NCI-H2081 (cell line): ENCODE measurements around the gene BABAM2.

Experiments
- DNase-seq, 2 experiments: peaks; one replicate each; lab custom pipeline; 2025; lab: John Stamatoyannopoulos, UW

BABAM2 gene

GRCh38 chr2:28028025-28028424 is 137.5 kb downstream of the BABAM2 start:
- DNase-seq: no peak

GRCh38 chr2:28030600-28030999 is 140.1 kb downstream of the BABAM2 start:
- no peak for DNase-seq

- no peak for DNase-seq
Observed at GRCh38 chr2:28032816-28033215, 142.3 kb downstream of the BABAM2 start.

GRCh38 chr2:28034696-28035095 is 144.2 kb downstream of the BABAM2 start:
- no peak for DNase-seq

GRCh38 chr2:28035163-28035690 is 144.7 kb downstream of the BABAM2 start:
- DNase-seq: no peak

- no peak for DNase-seq
Observed at GRCh38 chr2:28035816-28036215, 145.3 kb downstream of the BABAM2 start.

- DNase-seq: no peak
Observed at GRCh38 chr2:28036307-28036706, 145.8 kb downstream of the BABAM2 start.

GRCh38 chr2:28038722-28039121 is 148.2 kb downstream of the BABAM2 start:
- DNase-seq: no peak

- DNase-seq: no peak
Observed at GRCh38 chr2:28045676-28046351, 155.3 kb downstream of the BABAM2 start.

- no peak for DNase-seq
Observed at GRCh38 chr2:28046921-28047320, 156.4 kb downstream of the BABAM2 start.

GRCh38 chr2:28047681-28048080 is 157.2 kb downstream of the BABAM2 start:
- DNase-seq: no peak

GRCh38 chr2:28048341-28048740 is 157.8 kb downstream of the BABAM2 start:
- no peak for DNase-seq

- DNase-seq: no peak
Observed at GRCh38 chr2:28049416-28049815, 158.9 kb downstream of the BABAM2 start.

- DNase-seq: no peak
Observed at GRCh38 chr2:28049899-28050298, 159.4 kb downstream of the BABAM2 start.

GRCh38 chr2:28052691-28053090 is 162.2 kb downstream of the BABAM2 start:
- DNase-seq: no peak

- DNase-seq: no peak
Observed at GRCh38 chr2:28053597-28053996, 163.1 kb downstream of the BABAM2 start.

- no peak for DNase-seq
Observed at GRCh38 chr2:28054916-28055315, 164.4 kb downstream of the BABAM2 start.

- DNase-seq: no peak
Observed at GRCh38 chr2:28055325-28055970, 164.9 kb downstream of the BABAM2 start.

GRCh38 chr2:28058791-28059190 is 168.3 kb downstream of the BABAM2 start:
- DNase-seq: no peak

- no peak for DNase-seq
Observed at GRCh38 chr2:28062867-28063266, 172.3 kb downstream of the BABAM2 start.

- no peak for DNase-seq
Observed at GRCh38 chr2:28063492-28063962, 173.0 kb downstream of the BABAM2 start.

GRCh38 chr2:28067602-28068001 is 177.1 kb downstream of the BABAM2 start:
- DNase-seq: no peak

GRCh38 chr2:28068088-28068487 is 177.6 kb downstream of the BABAM2 start:
- DNase-seq: peak in 1 of 2 experiments; percentile 31
